NCI-H460 (cell line): ENCODE results near the gene FDXACB1. TPM values are rescaled to one million over a fixed set of nuclear protein-coding genes. Genes with fewer than 3 reads are reported as not detected.

ENCODE experiments used
- DNase-seq: peaks from one replicate; pipeline ENCODE4 v3.0.0-alpha.2; 2016; ENCODE audit warnings: low read depth; ENCODE audit errors: extremely low read depth
- small RNA-seq, 2 experiments: library from RNA; depleted of rRNA; stranded (forward); fragments of <200 nt; gene quantifications; one replicate each; pipeline ENCODE3, GENCODE V24; 2014
- total RNA-seq: library from RNA; depleted of rRNA; stranded (reverse); fragments of >200 nt; shearing (Covaris generic); gene quantifications from 2 replicates; pipeline ENCODE4 v1.2.3, GENCODE V29; 2014; rRNA removed

The FDXACB1 gene
- total RNA-seq, 1 experiment from 2014 or later = 4.7 TPM

DNA sequence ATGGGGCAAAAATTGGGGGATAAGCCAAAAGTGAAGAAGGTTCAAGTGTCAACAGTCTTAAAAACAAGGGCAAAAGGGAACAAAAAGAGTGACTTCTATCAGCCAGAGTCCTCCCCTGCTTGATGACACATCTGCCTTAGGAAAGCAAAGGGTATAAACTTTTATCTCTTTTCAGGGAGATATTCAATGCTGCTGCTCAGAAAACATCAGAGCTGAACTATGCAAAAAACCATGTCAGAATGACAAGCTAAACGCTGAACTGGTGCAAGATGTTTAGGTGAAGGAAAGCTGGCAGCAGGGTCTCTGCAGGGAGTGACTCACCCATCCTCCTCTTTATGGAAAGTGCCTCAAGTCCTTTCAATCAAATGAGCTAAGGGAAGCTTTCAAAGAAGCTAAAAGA, 32.3 kb downstream of the FDXACB1 start:
- DNase-seq = no peak

DNA sequence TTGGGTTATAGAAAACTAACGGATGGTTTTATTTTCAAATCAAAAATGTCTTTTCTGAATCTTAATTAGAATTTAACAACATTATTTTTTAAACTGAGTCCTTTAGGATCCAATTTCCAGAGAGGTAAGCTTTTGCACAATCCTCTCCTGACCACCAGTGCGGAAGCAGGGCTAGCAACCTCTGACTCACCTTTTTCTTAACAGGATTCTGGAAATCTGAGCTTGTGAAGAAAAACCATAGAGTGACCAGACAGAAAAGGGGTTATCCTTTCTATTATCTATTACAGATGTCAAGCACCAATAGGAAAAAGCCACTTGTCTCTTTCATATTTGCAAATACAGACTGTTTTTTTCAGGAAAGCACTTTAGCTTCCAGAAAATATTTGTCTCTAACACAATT, 32.9 kb downstream of the FDXACB1 start:
- DNase-seq = no peak

DNA sequence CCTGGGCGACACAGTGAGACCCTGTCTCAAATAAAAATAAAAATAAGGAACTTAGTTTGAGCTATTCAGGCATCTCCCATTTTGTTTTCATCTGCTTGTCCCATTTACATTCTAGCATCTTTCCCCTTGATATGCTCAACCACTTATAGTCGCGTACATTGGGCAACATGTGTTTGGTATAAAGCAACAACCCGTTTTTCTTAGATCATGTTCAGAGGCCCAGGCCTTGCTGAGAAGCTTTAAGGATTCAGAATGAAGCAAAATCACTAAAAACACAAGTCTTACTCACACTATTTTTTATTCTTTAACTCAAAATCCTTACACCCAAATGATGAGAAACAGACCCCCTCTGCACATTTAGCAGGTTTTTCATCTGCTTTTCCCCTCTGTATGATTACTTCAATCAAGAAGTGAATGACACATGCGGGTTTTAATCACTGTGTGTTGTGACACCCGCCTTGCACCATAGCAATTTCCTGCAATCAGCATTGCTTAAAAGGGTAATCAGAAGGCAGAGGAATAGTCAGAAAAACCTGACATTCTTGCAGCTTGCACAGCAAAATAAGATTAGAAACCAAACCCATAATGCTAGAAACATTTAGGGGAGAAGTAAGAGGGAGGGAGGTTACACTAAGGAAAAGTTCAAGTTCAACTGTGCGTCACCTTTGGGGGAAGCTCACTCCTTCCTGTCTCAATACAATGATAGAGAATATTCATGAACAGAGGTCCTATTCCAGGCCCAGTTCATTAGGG, 33.5 kb downstream of the FDXACB1 start:
- DNase-seq = no peak

GRCh38 chr11:111843661-111844060, 35.3 kb downstream of the FDXACB1 start:
- no peak for DNase-seq

GRCh38 chr11:111841370-111842053, 37.5 kb downstream of the FDXACB1 start:
- DNase-seq = peak; percentile 68

DNA sequence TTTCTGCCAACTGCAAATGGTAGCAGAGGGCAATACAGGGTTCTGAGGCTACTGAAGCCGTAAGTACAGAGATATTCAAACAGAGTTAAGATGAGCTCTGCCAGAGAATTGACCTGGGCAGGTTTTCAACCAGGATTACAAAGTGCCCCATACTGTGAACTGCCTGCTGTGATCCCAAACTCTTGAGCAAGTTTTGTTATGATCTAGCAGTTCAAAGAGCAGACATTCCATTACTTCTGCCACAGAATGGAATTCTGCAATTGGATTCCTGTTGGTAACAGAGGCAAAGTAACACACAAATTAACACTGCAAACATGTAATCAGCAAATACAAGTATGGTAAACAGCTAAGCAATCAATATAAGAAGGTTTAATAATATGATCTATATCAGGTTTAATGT, 38.8 kb downstream of the FDXACB1 start:
- DNase-seq = no peak

GRCh38 chr11:111838054-111838453, 40.9 kb downstream of the FDXACB1 start:
- DNase-seq = no peak

DNA sequence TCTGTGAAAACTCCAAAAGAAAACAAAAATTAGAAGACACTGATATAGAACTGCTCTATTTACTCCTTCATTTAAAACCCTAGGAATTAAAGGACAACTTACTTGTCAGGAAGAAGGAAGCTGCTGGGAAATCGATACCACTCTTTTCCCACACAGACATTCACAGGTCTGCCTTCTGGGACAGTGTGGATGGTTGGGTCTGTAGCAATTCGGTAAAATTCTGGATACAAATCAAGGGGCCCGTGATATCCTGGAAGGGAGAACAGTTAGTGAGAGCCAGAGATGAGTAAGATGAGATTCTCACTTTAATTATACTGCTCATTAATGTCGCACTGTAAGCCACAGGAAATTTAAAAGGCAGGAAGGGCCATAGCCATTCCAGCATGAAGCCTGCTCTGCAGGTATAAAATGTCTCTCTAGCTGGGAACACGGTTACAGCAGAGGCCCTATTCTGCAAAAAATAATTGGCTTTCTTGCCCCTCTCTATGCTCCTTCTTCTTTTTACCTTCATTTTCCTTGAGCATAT, 41.5 kb downstream of the FDXACB1 start:
- no peak for DNase-seq

GRCh38 chr11:111836721-111837120, 42.2 kb downstream of the FDXACB1 start:
- no peak for DNase-seq

GRCh38 chr11:111836162-111836561, 42.8 kb downstream of the FDXACB1 start:
- no peak for DNase-seq

DNA sequence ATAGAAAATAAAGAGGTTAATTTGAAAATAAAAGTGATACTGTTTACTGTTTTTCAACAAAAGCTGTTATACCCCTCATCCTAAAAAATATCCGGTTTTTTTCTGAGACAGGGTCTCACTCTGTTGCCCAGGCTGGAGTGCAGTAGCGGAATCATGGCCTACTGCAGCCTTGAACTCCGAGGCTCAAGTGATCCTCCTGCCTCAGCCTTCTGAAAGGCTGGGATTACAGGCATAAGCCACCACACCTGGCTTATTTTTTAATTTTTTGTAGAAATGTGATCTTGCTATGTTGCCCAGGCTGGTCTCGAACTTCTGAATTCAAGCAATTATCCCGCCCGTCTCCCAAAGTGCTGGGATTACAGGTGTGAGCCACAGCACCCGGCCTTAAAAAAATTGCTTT, 43.3 kb downstream of the FDXACB1 start:
- DNase-seq = no peak

GRCh38 chr11:111834432-111835163, 44.4 kb downstream of the FDXACB1 start:
- DNase-seq = no peak

DNA sequence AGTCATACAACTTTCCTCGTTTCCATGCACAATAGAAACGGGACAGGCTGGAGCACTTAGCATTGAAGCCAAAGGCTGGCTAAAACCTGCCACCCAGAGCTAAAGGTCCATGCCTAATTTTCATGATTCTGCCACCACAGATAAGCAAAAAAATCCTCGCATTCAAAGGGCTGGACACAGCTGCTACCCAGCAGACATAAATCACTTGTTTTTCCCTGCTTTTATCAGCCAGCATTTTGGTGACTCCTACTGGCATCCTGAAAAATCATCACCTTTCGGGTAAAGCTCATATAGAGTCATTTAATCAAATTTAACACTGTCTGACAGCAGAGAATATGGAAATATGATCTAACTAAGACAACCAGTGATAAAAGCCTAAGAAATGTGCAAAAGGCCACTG, 45.4 kb downstream of the FDXACB1 start:
- DNase-seq = no peak

- DNase-seq = no peak
Observed at GRCh38 chr11:111829185-111829968, 49.6 kb downstream of the FDXACB1 start.

DNA sequence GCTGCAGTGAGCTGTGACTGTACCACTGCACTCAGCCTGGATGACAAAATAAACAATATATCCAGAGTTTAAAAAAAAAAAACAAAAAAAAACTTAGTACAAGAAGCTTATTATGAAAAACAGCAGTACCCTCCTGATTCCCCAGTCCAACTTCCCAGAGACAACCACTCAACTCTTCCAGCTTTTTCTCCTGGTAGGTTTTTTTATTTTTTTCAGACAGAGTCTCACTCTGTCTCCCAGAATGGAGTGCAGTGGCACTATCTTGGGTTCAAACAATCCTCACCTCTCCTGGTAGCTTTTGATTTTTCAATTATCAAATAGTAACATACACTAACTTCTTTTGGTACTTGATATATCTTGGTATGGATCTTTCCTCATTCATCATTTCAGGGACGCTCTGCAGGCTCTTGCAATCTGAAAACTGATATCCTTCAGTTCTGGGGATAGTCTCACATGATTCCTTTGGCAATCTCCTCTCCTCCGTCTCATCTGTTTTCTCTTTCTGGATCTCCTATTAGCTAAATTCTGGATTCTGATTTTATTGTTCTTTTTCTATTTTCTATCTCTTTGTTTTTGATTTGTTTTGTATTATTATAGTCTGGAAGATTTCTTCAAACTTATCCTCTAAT, 52.5 kb downstream of the FDXACB1 start:
- no peak for DNase-seq

Small RNA genes within 50 kb of the gene (small RNA-seq; reads per million reads assigned to genes)
- gene C11orf52 (0 reads per million in 2 experiments), gene GNG5P3 (0 reads per million in 2 experiments), gene RNA5SP351 (0 to 0.06 reads per million in 2 experiments), gene RPL37AP8 (0.02 to 1.2 reads per million in 2 experiments)

Other genes with a start within 250 kb of the FDXACB1 start
- 20.4 and 20.5 TPM in 2 replicates for gene PPP2R1B, start 112.8 kb downstream of the FDXACB1 start, total RNA-seq
- gene ALG9, start 7.6 kb downstream of the FDXACB1 start, total RNA-seq = 39.9 and 47.5 TPM in 2 replicates
- gene CFAP68, start 376 bp upstream of the FDXACB1 start, total RNA-seq = 32.0 and 38.6 TPM in 2 replicates
- 10.4 and 12.4 TPM in 2 replicates for gene CRYAB, start 32.6 kb upstream of the FDXACB1 start, total RNA-seq
- gene HSPB2, start 33.6 kb upstream of the FDXACB1 start, total RNA-seq = not detected in 2 replicates
- 0.25 TPM in 1 of 2 replicates, not detected in the other for gene C11orf52, start 39.7 kb upstream of the FDXACB1 start, total RNA-seq
- 6.3 and 7.4 TPM in 2 replicates for gene DIXDC1, start 58.2 kb upstream of the FDXACB1 start, total RNA-seq
- gene DLAT, start 146.2 kb upstream of the FDXACB1 start, total RNA-seq = 57.8 and 59.1 TPM in 2 replicates
- 1.8 and 2.8 TPM in 2 replicates for gene PIH1D2, start 194.9 kb upstream of the FDXACB1 start, total RNA-seq
- 19.5 and 20.3 TPM in 2 replicates for gene NKAPD1, start 195.1 kb upstream of the FDXACB1 start, total RNA-seq
- gene TIMM8B, start 207.6 kb upstream of the FDXACB1 start, total RNA-seq = 63.3 and 69.5 TPM in 2 replicates
- gene SDHD, start 207.7 kb upstream of the FDXACB1 start, total RNA-seq = 143 and 152 TPM in 2 replicates